Panc1 (cell line): ENCODE measurements around the gene GALNT14. TPM values are rescaled to one million over a fixed set of nuclear protein-coding genes. Genes with fewer than 3 reads are reported as not detected.

Experiments
- ATAC-seq: fragments of 200-7000 bp; cut with Tn5 transposase; 2 replicates; pipeline ENCODE4 v1.9.1; 2020; ENCODE audit warnings: mild to moderate bottlenecking, moderate library complexity
- BruUV-seq: library from RNA; stranded (reverse); fragments of 400-500 nt; replicated peaks from 2 replicates; lab custom pipeline; 2021; lab: Mats Ljungman, UMichigan
- CTCF ChIA-PET: fragments of 300-600 bp; sonication (Branson Sonifier 250); formaldehyde crosslinking; loops from one replicate; lab custom pipeline; 2022; ENCODE audit warnings: antibody characterized with exemption; lab: Charles Lee
- POLR2A ChIA-PET: fragments of 300-600 bp; sonication (Branson Sonifier 250); formaldehyde crosslinking; loops from one replicate; lab custom pipeline; 2022; ENCODE audit warnings: antibody characterized with exemption; lab: Charles Lee
- DNase-seq: peaks from one replicate; pipeline ENCODE4 v3.0.0-alpha.2; 2010; ENCODE audit warnings: low read depth, low spot score
- H3K27ac ChIP-seq: 2 replicates; pipeline ENCODE4 v1.5.1; 2011; ENCODE audit warnings: mild to moderate bottlenecking, low read length, inconsistent platforms
- H3K27me3 ChIP-seq: fragments of 200-500 bp; sonication (Bioruptor generic); 2 replicates; pipeline ENCODE4 v1.6.0; 2014; ENCODE audit warnings: low read length, inconsistent platforms; ENCODE audit not compliant: control insufficient read depth, insufficient read depth
- H3K36me3 ChIP-seq: fragments of 200-500 bp; sonication (Bioruptor generic); 2 replicates; pipeline ENCODE4 v1.5.1; 2014; ENCODE audit warnings: inconsistent platforms, mild to moderate bottlenecking, low read length, moderate library complexity; ENCODE audit not compliant: control insufficient read depth, insufficient read depth
- H3K4me1 ChIP-seq: 2 replicates; pipeline ENCODE4 v1.5.1; 2011; ENCODE audit warnings: inconsistent platforms, mild to moderate bottlenecking, low read length, moderate library complexity; ENCODE audit not compliant: control insufficient read depth, insufficient read depth
- H3K4me3 ChIP-seq, 2 experiments: 2 replicates each; pipeline ENCODE4 v1.5.1; 2011 to 2012; ENCODE audit warnings: low read depth in 2 of 2, low read length in 2 of 2, mild to moderate bottlenecking in 2 of 2, inconsistent platforms in 1 of 2, moderate library complexity in 1 of 2
- H3K9me3 ChIP-seq: fragments of 200-500 bp; sonication (Bioruptor generic); 2 replicates; pipeline ENCODE4 v1.5.1; 2014; ENCODE audit warnings: low read depth, mild to moderate bottlenecking, inconsistent platforms, low read length, moderate library complexity; ENCODE audit not compliant: control insufficient read depth, insufficient read depth
- POLR2AphosphoS5 ChIP-seq: IDR thresholded peaks from 2 replicates; pipeline ENCODE4 v1.6.1; 2012; ENCODE audit warnings: mild to moderate bottlenecking, low read depth, low read length, moderate library complexity
- SIN3A ChIP-seq: IDR thresholded peaks from 2 replicates; pipeline ENCODE4 v1.6.1; 2012; ENCODE audit warnings: low read depth, mild to moderate bottlenecking, low read length, moderate library complexity, borderline replicate concordance; ENCODE audit not compliant: insufficient read depth
- TCF7L2 ChIP-seq: IDR thresholded peaks from 2 replicates; pipeline ENCODE4 v1.6.1; 2011; ENCODE audit warnings: mild to moderate bottlenecking, low read depth, low read length, inconsistent platforms
- in situ Hi-C: cut with HindIII; loops from 2 replicates; pipeline ENCODE4 v1.10.0; 2016; ENCODE audit warnings: low sequenced_read_pairs, low pct_unique_long_range_greater_than_20kb
- intact Hi-C: fragments of 100-400 bp; cut with micrococcal nuclease; formaldehyde crosslinking; loops from one replicate; pipeline ENCODE4 v1.10.0; 2022; ENCODE audit not compliant: unreplicated experiment
- total RNA-seq: library from RNA; stranded (reverse); gene quantifications from one replicate; pipeline ENCODE4 v1.2.1, GENCODE V29; 2021; ENCODE audit not compliant: unreplicated experiment
- TF ChIP-seq, protein P1 (sequence below): fragments of 450-650 bp; IDR thresholded peaks from 2 replicates; pipeline ENCODE4 v1.5.1; 2017; ENCODE audit warnings: mild to moderate bottlenecking
- TF ChIP-seq, protein P2 (sequence below), 2 experiments: IDR thresholded peaks; 2 replicates each; pipeline ENCODE4 v1.6.1; 2011 to 2012; ENCODE audit warnings: low read depth in 2 of 2, control low read depth in 1 of 2, low read length in 1 of 2, mild to moderate bottlenecking in 1 of 2, moderate library complexity in 1 of 2; ENCODE audit not compliant: insufficient read depth in 1 of 2

Gene GALNT14
- total RNA-seq, 1 experiment from 2014 or later: 0.67 TPM

DNA sequence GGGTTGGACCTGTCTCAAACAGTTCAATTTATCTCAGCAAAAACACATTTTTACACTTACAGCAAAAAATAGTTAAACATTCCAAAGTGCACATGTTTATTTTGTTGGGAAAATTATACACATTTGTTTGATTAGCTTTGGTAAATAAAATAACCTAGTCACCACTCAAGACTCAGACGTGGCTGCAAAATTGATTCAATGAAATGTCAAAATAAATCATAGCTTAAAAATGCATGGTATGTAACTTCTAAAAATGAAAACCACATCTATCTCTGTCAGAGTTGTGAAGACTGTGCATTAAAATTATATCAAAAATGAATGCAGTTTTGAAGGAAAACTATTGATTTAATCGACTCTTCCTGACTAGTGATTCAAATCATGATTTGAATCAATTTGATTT, 56.7 kb downstream of the GALNT14 start:
- no peak overlapping the region for H3K4me3 ChIP-seq
- ATAC-seq: no peak
- POLR2A ChIA-PET: no interaction called here
- CTCF ChIA-PET: interaction anchor here (0.6 kb wide), 1 partner anchor 88 kb away, joined by 3 read pairs; no protein-coding TSS in a partner anchor
- intact Hi-C loops (no loop called here), in situ Hi-C loops (no loop called here)
- no peaks in the 10 kb centered on the region for H3K4me1 ChIP-seq
- H3K36me3 ChIP-seq: no peaks in the 10 kb centered on the region
- peaks cover 2% of the 10 kb centered on the region; the same call in 1 of the 2 replicates for H3K27me3 ChIP-seq
- DNase-seq: no peak
- TF ChIP-seq, protein P1, sequence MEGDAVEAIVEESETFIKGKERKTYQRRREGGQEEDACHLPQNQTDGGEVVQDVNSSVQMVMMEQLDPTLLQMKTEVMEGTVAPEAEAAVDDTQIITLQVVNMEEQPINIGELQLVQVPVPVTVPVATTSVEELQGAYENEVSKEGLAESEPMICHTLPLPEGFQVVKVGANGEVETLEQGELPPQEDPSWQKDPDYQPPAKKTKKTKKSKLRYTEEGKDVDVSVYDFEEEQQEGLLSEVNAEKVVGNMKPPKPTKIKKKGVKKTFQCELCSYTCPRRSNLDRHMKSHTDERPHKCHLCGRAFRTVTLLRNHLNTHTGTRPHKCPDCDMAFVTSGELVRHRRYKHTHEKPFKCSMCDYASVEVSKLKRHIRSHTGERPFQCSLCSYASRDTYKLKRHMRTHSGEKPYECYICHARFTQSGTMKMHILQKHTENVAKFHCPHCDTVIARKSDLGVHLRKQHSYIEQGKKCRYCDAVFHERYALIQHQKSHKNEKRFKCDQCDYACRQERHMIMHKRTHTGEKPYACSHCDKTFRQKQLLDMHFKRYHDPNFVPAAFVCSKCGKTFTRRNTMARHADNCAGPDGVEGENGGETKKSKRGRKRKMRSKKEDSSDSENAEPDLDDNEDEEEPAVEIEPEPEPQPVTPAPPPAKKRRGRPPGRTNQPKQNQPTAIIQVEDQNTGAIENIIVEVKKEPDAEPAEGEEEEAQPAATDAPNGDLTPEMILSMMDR: no peak
- TF ChIP-seq POLR2AphosphoS5: no peak
- TF ChIP-seq, protein P2, sequence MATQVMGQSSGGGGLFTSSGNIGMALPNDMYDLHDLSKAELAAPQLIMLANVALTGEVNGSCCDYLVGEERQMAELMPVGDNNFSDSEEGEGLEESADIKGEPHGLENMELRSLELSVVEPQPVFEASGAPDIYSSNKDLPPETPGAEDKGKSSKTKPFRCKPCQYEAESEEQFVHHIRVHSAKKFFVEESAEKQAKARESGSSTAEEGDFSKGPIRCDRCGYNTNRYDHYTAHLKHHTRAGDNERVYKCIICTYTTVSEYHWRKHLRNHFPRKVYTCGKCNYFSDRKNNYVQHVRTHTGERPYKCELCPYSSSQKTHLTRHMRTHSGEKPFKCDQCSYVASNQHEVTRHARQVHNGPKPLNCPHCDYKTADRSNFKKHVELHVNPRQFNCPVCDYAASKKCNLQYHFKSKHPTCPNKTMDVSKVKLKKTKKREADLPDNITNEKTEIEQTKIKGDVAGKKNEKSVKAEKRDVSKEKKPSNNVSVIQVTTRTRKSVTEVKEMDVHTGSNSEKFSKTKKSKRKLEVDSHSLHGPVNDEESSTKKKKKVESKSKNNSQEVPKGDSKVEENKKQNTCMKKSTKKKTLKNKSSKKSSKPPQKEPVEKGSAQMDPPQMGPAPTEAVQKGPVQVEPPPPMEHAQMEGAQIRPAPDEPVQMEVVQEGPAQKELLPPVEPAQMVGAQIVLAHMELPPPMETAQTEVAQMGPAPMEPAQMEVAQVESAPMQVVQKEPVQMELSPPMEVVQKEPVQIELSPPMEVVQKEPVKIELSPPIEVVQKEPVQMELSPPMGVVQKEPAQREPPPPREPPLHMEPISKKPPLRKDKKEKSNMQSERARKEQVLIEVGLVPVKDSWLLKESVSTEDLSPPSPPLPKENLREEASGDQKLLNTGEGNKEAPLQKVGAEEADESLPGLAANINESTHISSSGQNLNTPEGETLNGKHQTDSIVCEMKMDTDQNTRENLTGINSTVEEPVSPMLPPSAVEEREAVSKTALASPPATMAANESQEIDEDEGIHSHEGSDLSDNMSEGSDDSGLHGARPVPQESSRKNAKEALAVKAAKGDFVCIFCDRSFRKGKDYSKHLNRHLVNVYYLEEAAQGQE (IDR thresholded peaks at IDR 0.05; ENCODE audit: insufficient read depth in 1 of 2, low read depth in 2 of 2, low read length in 1 of 2): no peak
- TF ChIP-seq SIN3A: no peak
- BruUV-seq: no TSS peak
- H3K9me3 ChIP-seq: no peaks in the 10 kb centered on the region
- no peak overlapping the region for H3K27ac ChIP-seq

DNA sequence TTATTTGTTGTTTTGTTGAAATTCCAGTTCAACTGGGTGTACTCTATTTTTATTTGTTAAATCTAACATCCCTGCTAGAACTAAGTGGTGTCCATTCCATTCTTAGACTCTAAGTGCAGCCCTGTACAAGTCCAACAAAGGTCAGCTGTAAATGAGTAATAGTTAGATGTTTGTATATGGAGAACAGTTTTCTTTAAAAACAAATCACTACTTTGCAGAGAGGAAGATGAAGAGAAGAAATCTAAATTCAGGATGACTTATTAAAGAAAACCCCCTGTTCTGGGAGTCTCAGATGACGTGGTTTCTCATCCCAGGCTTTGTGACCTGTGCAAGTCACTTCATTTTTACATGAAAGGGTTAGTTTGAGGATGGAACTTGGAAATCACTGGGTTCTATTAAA, 57.9 kb downstream of the GALNT14 start:
- H3K9me3 ChIP-seq: no peaks in the 10 kb centered on the region
- in situ Hi-C loops: no loop called here
- intact Hi-C loops: no loop called here
- CTCF ChIA-PET: no interaction called here
- no peaks in the 10 kb centered on the region for H3K4me1 ChIP-seq
- POLR2A ChIA-PET: no interaction called here
- TF ChIP-seq, protein P1: no peak
- TF ChIP-seq, protein P2 (IDR thresholded peaks at IDR 0.05; ENCODE audit: insufficient read depth in 1 of 2, low read depth in 2 of 2, low read length in 1 of 2): no peak
- TF ChIP-seq TCF7L2: no peak
- TF ChIP-seq POLR2AphosphoS5: no peak
- no peak for TF ChIP-seq SIN3A
- H3K27me3 ChIP-seq: peaks cover 2% of the 10 kb centered on the region; the same call in 1 of the 2 replicates
- no TSS peak for BruUV-seq
- no peaks in the 10 kb centered on the region for H3K36me3 ChIP-seq
- DNase-seq (no peak), ATAC-seq (no peak)
- no peak overlapping the region for H3K4me3 ChIP-seq
- H3K27ac ChIP-seq: no peak overlapping the region
